GM18517 (cell line): Measurements from ENCODE around the gene KRT86.
"Not testable (repeated sequence)": the region's sequence is repeated elsewhere in the genome, so short reads cannot be mapped to it uniquely, and the experiment has no call there.

ENCODE experiments used
- ATAC-seq: cut with Tn5 transposase; IDR thresholded peaks from one replicate; pipeline ENCODE4 v1.9.1; 2021; ENCODE audit warnings: mild to moderate bottlenecking, moderate library complexity; ENCODE audit not compliant: unreplicated experiment

Gene KRT86

DNA sequence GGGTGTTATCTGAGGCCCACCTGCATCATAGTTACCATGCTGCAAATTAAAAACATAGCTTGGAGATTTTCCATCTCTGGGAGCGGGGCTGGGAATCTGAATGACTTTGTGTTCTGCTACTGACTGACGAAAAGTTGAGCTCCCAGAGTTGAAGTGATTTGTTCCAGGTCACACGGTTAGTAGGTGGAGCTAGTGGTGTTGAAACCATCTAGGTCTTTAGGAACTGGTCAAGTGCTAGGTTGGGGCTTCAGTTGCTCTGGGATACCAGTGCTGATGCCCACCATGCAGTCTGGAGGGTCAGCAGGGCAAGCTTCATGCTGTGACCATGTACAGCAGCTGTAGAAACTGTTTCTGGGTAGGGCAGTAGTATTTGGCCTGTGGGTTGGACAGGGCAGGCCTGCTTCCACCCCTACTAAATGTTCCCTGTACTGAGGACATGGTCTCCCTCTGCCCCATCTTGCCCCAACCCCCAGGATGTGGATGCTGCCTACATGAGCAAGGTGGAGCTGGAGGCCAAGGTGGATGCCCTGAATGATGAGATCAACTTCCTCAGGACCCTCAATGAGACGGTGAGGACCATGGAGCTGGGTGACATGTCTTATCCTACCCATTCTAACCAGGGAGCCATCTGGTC is 36.1 kb upstream of the KRT86 start:
- no peak for ATAC-seq

DNA sequence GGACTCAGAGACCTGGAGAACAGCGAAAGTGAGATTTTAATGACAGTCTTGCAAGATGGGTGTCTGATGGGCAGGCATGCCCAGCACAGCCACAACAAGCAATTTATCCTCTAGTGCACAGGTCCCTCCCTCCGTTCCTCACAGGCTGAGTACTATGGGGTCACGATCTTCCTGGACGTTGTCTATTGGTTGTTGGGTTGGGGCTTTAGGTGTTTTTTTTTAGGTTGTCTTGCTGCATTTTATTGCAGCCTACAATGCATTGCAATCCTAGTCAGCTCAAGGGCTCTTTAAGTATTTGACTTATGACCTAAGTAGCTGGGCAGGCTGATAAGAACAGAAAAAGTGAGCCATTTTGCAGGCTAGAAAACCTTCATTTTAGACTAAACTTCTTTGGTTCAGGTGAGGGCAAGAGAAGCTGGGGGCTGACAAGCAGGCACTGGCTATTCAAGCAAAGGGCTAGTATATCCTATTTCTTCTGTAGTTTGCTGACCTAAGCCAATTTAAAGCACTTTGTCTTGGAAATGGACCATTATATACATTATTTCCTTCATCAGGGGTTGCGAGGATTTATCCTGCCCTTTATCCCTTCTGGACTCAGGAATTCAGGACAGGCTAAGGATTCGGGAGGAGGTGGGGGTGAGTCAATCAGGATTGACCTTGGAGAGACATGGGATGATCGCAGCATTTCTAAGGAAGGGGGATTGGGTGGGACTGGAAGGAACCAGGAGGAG is 35.4 kb upstream of the KRT86 start:
- no peak for ATAC-seq

DNA sequence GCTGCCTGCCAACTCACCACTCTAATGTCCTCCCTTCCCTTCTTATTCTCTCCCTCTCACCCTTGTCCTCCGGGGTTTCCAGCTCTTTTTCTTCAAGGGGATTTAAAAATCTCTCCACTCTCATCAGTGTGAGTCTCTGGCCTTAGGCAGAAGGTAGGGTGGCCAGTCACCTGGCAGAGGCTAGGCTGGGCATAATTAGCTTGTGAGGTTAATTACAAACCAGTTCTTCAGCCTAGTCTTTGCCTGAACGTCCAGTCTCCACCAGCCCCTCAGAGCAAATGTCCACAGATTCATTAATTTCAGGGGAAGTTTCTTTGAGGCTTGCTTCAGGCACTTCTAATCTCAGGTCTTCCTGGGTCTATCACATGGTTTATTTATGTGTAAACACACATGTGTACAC is 34.7 kb upstream of the KRT86 start:
- no peak for ATAC-seq

DNA sequence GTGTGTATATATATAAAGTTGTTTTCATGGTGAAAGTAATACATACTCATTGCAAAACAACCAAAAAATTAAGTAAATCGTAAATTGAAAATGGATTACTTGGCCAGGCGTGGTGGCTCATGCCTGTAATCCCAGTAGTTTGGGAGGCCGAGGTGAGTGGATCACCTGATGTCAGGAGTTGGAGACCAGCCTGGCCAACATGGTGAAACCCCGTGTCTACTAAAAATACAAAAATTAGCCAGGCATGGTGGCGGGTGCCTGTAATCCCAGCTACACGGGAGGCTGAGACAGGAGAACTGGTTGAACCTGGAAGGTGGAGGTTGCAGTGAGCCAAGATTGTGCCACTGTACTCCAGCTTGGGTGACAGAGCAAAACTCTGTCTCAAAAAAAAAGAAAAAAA is 34.2 kb upstream of the KRT86 start:
- not testable (repeated sequence) for ATAC-seq

DNA sequence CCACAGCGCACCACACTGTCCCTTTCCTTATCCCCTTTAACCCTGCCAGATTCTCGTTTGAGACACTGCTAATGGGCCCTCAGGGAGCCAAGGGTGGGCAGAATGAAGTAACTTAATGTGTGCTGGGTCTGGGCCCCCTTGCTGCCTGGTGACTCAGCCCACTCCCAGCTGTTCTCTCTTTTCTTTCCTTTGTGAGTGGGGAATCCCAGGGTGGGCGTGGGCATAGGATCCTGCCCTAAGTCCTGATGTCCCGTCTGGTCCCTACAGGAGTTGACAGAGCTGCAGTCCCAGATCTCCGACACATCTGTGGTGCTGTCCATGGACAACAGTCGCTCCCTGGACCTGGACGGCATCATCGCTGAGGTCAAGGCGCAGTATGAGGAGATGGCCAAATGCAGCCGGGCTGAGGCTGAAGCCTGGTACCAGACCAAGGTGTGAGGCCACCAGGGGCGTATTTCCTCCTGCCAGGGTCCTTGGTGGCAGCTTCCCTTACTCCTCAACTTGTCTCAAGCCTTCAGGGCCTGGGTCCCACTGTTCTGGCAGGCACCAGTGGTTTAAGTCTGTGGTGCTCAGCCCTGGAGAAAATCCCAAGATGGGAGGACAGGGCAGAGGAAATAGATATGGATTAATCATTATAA is 33.1 kb upstream of the KRT86 start:
- ATAC-seq, result no peak

DNA sequence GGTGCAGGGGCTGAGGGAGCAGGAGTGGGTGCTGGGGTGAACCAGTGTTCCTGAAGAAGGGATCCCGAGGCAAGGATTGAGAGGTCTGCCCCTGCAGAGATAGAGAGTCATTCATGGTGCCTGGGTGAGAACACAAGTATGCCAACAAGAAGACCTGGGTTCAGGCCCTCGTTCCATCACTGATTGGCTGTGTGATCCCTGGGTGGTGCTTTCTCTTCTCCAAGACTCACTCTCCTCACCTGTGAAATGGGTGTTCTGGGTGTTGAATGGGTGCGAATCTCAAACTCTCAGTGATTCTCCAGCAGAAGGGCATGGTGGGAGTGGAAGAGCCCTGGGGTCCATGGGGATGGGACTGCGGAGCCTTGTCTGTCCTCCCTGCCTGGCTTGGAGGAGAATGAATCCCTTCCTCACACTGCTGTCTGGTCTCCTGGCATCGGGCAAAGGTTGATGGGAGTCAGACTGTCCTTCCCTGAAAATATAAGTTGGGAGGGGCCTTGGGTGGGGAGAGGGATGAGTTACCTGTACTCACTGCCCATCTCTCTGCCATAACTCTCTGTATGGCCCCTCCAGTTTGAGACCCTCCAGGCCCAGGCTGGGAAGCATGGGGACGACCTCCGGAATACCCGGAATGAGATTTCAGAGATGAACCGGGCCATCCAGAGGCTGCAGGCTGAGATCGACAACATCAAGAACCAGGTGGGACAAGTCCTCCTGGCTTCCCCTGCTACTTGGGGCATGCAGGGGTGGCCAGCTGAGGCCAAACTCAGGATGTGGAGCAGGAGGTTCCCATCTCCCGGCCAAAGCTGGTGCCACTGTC is 31.8 kb upstream of the KRT86 start:
- no peak for ATAC-seq

DNA sequence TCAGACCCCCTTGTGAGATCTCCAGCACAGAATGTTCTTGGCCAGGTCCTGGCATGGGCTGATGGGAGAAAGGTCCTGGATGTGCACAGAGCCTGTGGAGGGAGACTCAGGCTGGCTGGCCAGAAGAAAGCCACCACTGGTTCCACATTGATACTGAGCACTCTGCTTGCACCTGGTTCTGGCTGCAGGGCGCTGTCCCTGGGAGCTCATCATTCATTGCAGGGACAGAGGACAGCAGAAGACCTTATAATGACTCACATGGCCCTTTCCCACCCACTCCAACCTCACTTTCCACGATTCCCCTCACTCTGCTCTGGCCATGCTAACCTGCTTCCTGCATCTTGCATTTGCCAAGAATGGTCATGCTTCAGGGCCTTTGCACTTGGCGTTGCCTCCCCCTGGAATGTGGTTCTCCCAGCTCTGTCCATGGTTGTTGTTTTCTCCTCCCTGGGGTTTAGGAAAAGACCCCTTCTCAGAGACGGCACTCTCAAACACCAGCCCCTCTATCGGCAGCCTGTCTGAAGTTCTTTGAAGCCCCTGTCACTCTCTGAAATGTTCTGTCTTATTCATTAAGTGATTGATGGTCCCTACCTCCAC is 31.1 kb upstream of the KRT86 start:
- ATAC-seq, result no peak

DNA sequence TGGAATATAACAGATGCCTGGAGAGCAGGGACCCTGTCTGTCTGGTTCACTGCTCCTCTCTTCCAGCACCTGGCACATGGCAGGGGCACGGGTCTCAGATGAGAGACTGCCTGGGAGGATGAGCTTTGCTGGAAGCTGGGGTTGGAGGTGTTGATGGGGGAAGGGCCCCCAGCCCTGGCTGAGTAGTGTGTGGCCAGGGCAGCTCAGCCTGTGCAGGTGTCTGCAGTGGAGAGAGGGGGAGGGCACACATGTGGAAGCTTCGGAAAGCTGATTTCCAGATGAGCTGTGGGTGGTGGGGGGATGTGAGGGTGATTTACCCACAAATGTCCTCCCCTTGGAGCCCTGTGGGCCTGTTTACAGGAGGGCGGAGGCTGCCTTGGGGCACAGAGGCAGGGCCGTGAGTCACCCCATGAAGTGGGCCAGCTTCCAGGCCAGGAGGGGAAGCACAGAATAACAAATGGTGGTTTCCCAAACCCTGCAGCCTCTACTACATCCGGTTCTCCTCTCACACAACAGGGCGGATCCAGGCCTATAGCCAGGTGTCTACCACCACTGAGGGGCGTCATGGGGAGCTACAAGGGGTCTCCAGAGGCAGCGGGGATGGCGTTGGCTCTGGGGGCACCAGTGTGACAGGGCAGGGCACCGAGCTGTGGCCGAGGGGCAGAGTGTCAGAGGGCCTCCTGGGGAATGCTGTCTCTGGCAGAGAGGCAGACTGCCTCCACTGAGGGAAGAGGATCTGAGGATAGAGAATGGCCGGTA is 30.4 kb upstream of the KRT86 start:
- peak; percentile 92 for ATAC-seq

DNA sequence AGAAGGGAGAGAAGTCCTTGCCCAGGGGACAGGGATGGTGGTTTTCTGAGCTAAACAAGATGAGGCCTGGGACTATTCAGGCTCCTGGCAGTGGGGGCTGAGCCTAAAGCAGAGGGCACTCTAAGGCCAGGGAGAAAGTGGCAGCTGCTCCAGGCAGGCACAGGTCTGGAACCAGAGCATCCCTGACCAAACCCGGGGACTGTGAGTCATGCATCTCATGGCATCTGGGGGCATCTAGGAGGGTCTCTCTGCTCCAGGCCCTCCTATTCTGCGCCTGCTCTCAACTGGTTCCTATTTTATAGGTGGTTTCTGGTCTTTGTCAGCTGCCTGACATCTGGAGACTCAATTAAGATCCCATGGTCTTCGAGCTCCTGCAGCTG is 29.8 kb upstream of the KRT86 start:
- no peak for ATAC-seq

DNA sequence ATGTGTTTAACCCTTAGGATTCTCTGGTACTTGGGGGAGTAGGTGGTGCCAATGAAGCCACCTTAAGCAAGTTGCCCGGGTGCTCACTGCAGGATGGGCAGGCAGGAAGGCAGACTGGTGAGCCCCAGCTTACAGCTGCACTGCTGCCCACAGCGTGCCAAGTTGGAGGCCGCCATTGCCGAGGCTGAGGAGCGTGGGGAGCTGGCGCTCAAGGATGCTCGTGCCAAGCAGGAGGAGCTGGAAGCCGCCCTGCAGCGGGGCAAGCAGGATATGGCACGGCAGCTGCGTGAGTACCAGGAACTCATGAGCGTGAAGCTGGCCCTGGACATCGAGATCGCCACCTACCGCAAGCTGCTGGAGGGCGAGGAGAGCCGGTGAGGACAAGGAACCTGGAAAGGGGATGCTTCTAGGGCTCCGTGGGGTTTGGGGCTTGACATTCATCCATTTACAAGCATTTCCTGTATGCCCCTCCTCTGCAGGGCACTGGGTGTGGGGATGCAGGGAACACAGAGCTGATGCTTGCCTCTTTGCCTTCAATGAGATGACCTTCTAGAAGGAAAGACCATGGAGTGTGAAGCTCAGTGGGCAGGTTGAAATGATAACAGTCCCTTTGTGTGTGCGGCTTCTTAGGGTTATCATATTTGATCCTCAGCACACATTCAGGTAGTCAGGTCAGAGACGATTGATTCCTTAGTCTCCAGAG is 29.0 kb upstream of the KRT86 start:
- no peak for ATAC-seq

DNA sequence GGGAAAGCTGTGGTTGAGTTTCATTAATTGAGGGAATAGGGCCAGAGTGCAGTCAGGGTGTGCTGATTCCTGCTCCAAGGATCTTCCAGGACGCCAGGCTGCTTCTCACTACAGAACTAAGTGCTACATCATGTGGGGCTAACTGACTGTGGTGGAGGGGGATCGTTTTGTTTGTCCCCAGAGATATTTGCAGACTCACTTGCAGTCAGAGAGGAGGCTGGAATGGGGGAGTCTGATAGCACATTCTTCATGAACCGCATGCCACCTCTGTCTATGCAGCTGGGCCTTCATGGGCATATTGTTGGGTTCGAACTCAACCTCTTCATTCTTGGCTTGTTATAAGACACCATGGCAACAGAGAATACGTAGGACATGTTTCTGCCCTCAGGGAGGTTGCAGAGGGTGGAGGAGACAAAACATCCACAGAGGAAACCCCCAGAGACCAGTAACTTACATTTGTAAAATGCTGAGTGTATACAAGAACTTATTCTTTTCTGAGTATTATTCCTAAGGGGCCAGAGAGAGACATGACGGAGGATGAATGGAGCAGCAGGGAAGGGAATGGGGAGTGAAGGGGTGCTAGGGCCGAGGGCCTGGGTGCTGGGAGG is 28.4 kb upstream of the KRT86 start:
- ATAC-seq, result no peak

DNA sequence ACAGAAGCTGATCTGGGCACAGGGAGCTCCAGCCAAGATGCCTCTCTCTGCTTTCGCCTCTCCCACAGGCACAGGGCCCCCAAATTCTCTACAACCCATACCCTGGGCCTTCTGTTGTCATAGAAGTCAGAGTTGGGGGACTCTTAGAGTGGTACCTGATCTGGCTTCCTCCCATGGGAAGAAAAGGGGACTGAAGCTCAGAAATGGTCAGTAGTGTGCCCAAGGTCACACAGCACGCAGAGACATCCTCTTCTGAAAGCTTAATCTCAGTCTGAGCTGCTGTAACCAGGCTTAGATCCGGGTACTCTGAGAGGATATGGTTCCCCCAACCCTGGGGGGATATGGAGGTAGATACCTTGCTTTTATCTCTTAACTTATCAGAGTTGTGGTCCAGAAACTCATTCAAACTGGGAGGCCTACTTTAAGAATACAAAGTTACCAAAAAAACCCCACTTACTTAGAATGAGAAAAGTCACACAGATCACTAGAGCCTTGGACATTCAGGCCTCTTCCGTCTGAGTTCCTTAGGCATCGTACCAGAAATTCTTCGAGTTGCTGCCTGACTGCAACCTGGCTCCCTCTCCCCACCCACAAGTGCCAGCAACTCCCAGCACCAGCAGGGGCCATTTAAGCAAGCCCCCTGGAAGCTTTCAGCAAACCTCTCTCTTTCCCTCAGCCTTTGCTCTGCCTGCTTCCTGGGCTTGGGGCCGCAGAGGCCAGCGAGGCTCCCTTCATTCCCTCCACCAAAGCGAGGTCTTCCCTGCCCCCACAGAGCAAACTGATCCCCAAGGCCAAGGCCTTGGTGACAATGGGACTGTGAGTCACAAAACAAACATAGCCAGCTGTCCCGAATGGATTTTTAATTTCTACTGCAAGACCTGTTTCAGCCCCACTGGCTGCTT is 27.5 kb upstream of the KRT86 start:
- no peak for ATAC-seq

DNA sequence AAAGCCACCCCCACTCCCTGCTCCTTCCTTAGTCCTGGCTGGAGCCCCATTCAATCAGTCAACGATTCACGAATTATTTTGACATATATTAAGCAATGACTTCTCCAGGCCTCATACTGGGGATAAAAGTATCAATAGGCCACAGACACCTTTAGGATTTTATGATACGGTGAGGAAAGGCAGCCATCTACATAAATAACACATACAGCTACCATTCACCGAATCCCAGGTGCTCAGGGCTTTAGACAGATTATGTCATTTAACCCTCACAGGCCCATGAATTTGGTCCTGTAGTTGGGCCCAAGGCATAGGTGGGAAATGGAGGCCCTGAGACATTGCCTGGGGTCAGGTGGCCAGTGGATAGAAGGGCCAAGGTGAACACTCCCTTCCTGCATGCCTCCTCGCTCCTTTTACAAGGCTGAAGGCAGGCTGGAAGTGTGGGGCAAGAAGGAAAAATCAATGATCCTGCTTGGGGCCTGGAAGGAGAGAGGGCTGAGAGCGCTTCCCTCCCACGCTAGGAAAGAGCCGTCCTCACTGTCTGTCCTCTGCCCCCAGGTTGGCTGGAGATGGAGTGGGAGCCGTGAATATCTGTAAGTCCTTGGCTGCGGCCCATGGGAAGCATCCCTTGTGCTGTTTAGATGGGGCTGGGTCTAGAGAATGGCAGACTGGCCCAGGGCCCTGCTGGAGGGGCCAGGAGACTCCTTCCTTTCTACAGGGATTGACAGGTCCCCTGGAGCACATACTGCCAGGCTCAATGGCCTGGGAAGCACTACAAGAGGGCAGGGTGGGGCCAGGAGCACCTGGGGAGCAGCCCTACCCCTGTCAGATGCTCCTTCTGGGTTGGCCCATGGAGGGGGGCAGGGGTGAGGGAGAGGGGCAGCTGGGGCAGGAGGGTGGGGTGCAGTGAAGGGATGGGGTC is 26.6 kb upstream of the KRT86 start:
- ATAC-seq, result no peak

DNA sequence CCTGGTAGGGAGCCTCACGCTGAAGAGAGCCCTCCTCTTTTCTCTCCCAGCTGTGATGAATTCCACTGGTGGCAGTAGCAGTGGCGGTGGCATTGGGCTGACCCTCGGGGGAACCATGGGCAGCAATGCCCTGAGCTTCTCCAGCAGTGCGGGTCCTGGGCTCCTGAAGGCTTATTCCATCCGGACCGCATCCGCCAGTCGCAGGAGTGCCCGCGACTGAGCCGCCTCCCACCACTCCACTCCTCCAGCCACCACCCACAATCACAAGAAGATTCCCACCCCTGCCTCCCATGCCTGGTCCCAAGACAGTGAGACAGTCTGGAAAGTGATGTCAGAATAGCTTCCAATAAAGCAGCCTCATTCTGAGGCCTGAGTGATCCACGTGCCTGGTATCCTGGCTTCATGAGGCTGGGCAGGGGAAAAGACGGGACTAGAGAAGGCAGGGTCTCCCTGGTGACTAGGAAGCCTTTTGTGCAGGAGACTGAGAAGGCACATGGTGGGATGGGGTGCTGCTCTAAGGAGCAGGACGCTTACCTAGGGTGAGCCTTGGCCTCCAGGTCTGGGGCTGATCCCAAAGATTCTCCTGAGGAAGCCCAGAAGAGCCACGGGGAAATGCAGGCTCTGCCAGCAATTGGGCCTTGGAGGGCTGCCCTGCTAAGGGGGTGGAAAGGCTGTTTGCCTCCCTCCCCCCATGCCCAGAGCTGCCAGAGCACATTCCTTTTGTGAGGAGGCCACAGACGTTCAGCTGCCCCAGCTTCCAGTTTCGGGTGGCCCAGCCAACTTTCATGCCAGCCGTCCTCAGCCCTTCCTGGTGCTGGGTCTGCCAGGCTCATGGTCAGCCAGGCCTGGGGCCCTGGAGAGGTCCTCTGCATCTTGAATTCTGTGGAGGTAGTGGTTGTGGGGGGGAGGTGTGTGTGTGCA is 25.6 kb upstream of the KRT86 start:
- no peak for ATAC-seq

DNA sequence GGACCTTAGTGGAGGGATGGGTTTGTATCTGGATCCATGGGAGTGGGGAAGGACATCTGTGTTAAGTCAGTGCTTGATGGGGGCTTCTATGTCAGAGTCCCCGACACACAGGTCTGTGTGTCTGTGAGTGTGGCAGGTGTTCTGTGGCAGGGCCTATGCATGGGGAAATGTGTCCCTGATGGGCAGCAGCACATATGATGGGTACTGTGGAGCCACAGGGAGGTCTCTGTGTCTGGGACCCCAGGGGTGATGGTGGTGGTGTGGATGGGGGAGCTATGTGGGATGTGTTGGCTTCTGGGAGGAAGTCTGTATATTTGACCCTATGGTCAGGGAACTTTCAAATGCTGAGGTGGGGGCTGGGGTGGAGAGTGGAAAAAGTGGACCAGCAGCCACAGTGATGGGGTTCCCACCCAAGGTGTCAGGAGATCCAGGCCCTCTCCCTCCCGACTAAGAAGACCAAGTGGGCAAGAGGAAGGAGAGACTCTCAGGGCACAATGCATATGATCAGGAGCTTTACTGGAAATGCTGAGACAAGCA is 24.9 kb upstream of the KRT86 start:
- ATAC-seq, result no peak
